HG03108 (cell line): Measurements from ENCODE around the gene KCNJ8.

ENCODE experiments used
- ATAC-seq: cut with Tn5 transposase; IDR thresholded peaks from one replicate; pipeline ENCODE4 v1.9.1; 2021; ENCODE audit warnings: moderate library complexity; ENCODE audit not compliant: unreplicated experiment

KCNJ8 gene

GRCh38 chr12:21718944-21719650 is 55.4 kb downstream of the KCNJ8 start:
- ATAC-seq, result no peak

GRCh38 chr12:21718403-21718802 is 56.1 kb downstream of the KCNJ8 start:
- no peak for ATAC-seq

GRCh38 chr12:21717767-21718166 is 56.7 kb downstream of the KCNJ8 start:
- ATAC-seq, result no peak

GRCh38 chr12:21715386-21715785 is 59.1 kb downstream of the KCNJ8 start:
- ATAC-seq, result no peak
